Measurements from ENCODE around the gene PRCD. TPM values are rescaled to one million over a fixed set of nuclear protein-coding genes. Genes with fewer than 3 reads are reported as not detected.
A peak's percentile ranks its signal among the peaks of the same experiment; 100 is the strongest.
"Not testable (repeated sequence)": the region's sequence is repeated elsewhere in the genome, so short reads cannot be mapped to it uniquely, and the experiment has no call there.

Gene PRCD
- total and polyA plus RNA-seq, 5 experiments from 2014 or later, result 4.0 to 11.4 (median 5.3) TPM

DNA sequence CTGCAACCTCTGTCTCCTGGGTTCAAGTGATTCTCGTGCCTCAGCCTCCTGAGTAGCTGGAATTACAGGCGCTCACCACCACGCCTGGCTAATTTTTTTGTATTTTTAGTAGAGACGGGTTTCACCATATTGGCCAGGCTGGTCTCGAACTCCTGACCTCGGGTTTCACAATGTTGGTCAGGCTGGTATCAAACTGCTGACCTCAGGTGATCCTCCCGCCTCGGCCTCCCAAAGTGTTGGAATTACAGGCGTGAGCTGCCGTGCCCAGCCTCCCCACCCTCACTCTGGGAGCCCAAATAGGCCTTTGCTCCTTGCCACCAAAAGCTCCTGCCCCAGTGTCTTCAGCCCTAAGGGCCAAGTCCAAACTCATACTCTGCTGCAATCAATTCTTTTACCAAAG is 18.2 kb upstream of the PRCD start:
- Mint-ChIP-seq H3K4me1 (peaks cover 23 to 43% (median 39%) of the 10 kb centered on the region in 4 donors), H3K27ac (peak overlapping the region in 4 of 10 donors; percentile 3 to 70 (median 58))
- ATAC-seq, H3K9me3 Mint-ChIP-seq, DNase-seq, H3K36me3 Mint-ChIP-seq, H3K4me3 Mint-ChIP-seq, H3K27me3 Mint-ChIP-seq: not testable (repeated sequence)
- POLR2A ChIA-PET, result interaction anchor here (0.7 to 2.5 kb wide), 4 partner anchors 9 to 250 kb away, joined by 3 to 16 read pairs (median 5); no protein-coding TSS in a partner anchor

GRCh38 chr17:76523084-76524037 is 16.5 kb upstream of the PRCD start:
- Mint-ChIP-seq H3K9me3 (no peaks in the 10 kb centered on the region), H3K27ac (peak overlapping the region; percentile 58 to 96 (median 89)), H3K4me3 (peak overlapping the region in 9 of 10 donors; percentile 31 to 81 (median 61)), H3K4me1 (peaks cover 29 to 51% (median 37%) of the 10 kb centered on the region in 4 donors), H3K27me3 (no peaks in the 10 kb centered on the region), H3K36me3 (no peaks in the 10 kb centered on the region)
- POLR2A ChIA-PET, result interaction anchor here (0.7 to 3.7 kb wide), 9 partner anchors 8 to 867 kb away, joined by 3 to 21 read pairs (median 5); no protein-coding TSS in a partner anchor
- ATAC-seq (peak; percentile 59 to 75), DNase-seq (peak; percentile 63 to 88 (median 80))

DNA sequence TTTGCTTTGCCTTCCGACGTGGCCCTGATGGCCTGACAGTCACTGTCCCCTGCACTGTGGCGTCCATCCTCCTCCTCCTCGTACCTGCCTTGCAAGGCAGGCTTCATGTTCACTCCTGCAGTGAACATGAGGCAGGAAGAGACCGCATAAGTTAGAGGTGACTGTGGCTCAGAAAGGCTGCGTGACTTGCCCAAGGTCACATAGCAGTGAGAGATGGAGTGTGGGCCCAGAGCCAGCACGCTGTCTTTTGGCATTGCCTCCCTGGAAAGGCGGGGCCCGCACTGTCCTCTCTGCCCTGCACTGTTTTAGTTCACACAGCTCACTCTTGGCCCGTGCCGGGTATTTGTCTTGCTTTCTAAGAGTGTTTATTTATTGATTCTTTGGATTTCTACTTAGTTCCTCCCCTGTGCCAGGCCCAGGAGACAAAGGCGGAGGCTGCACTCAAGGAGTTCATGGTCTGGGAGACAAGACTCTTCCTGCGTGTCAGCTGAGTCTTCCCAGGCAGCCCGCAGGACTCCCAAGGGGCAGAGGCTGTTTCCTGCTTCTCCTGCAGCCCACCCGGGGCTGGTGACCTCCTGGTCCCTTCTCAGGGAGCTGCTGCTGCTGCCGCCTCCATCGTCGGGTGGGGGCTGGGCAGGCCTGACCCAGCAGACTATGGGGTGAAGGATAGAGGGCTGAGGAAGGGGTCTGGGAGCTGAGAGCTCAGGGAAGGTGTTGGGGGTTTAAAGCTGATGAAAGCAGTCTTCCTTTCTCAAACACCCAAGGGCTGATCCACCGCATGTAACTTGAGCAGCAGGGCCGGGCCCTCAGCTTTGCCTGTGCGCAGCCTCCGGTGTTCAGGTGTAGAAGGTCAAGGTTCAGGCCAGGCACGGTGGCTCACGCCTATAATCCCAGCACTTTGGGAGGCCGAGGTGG is 15.0 kb upstream of the PRCD start:
- POLR2A ChIA-PET, result interaction anchor here (0.6 to 3.7 kb wide), 9 partner anchors 9 to 156 kb away, joined by 3 to 21 read pairs (median 3); no protein-coding TSS in a partner anchor
- H3K36me3 Mint-ChIP-seq, result no peaks in the 10 kb centered on the region
- peak overlapping the region in 3 of 10 donors; percentile 22 to 62 (median 30) for H3K4me3 Mint-ChIP-seq
- peaks cover 28 to 52% (median 44%) of the 10 kb centered on the region in 4 donors for H3K4me1 Mint-ChIP-seq
- H3K27ac Mint-ChIP-seq, result peak overlapping the region; percentile 8 to 93 (median 86)
- ATAC-seq (no peak), DNase-seq (no peak)
- no peaks in the 10 kb centered on the region for H3K9me3 Mint-ChIP-seq
- no peaks in the 10 kb centered on the region for H3K27me3 Mint-ChIP-seq

- peaks cover 27 to 58% (median 49%) of the 10 kb centered on the region in 4 donors for H3K4me1 Mint-ChIP-seq
- not testable (repeated sequence) for H3K36me3 Mint-ChIP-seq, ATAC-seq, H3K27me3 Mint-ChIP-seq, DNase-seq, H3K4me3 Mint-ChIP-seq, H3K27ac Mint-ChIP-seq, H3K9me3 Mint-ChIP-seq
- POLR2A ChIA-PET, result interaction anchor here (0.7 to 3.7 kb wide), 10 partner anchors 10 to 156 kb away, joined by 3 to 21 read pairs (median 3); no protein-coding TSS in a partner anchor
Measured at GRCh38 chr17:76525513-76525833, 14.4 kb upstream of the PRCD start.

GRCh38 chr17:76527016-76527415 is 12.8 kb upstream of the PRCD start:
- peak in 1 of 10 donors; percentile 58 for DNase-seq

DNA sequence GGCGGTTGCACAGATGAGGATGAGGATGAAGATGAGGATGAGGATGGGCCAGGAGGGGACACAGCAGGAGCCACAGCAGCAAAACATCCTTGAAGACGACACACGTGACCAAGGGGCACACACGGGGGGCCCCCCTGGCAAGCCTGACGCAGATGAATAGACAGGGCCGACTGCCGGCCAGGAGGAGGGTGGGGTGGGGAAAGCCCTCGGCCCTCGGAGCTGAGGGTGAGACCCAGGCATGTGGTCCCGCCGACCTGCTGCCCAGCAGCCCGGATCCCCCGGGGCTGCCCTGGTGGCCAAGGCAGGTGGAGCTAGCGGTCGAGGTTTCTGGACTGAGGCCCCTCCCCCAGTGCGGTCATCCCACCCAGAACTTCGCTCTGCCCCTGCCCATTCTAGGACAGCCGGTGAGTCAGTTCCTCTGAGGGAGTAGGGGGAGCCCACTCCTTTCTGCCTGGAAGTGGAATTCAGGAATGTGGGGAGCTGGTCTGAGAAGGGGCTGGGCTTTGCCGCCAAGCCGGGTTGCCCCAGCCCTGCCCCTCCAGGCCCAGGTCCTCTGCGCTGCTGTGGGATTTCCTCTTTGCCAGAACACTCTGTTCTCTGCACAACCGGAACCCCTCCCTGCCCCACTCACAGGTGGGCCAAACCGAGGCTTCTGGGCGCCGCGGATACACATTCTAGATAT is 12.3 kb upstream of the PRCD start:
- no peaks in the 10 kb centered on the region for H3K9me3 Mint-ChIP-seq
- H3K4me3 Mint-ChIP-seq, result peak overlapping the region; percentile 72 to 89 (median 80)
- H3K4me1 Mint-ChIP-seq, result peaks cover 31 to 69% (median 60%) of the 10 kb centered on the region in 4 donors
- peak; percentile 78 to 85 for ATAC-seq
- no peaks in the 10 kb centered on the region for H3K27me3 Mint-ChIP-seq
- POLR2A ChIA-PET, result interaction anchor here (0.5 to 3.6 kb wide), 21 partner anchors 8 to 1259 kb away, joined by 3 to 46 read pairs (median 4); partner anchors contain the start of genes CYGB, JMJD6, METTL23 and PRCD
- no peaks in the 10 kb centered on the region for H3K36me3 Mint-ChIP-seq
- peak; percentile 50 to 83 (median 68) for DNase-seq
- H3K27ac Mint-ChIP-seq, result peak overlapping the region; percentile 89 to 99 (median 96)

More at GRCh38 chr17:76527016-76527415, 12.8 kb upstream of the PRCD start:
- H3K27ac Mint-ChIP-seq, result peak overlapping the region; percentile 87 to 97 (median 95)
- H3K9me3 Mint-ChIP-seq, ATAC-seq, H3K27me3 Mint-ChIP-seq, H3K36me3 Mint-ChIP-seq: not testable (repeated sequence)
- H3K4me3 Mint-ChIP-seq, result peak overlapping the region; percentile 70 to 89 (median 80)
- peaks cover 31 to 64% (median 57%) of the 10 kb centered on the region in 4 donors for H3K4me1 Mint-ChIP-seq
- POLR2A ChIA-PET, result interaction anchor here (1.0 to 3.6 kb wide), 9 partner anchors 9 to 347 kb away, joined by 3 to 46 read pairs (median 16); partner anchors contain the start of genes CYGB and PRCD

GRCh38 chr17:76528156-76528527 is 11.7 kb upstream of the PRCD start:
- H3K27ac Mint-ChIP-seq, result peak overlapping the region; percentile 89 to 99 (median 97)
- ATAC-seq (peak; percentile 52 to 70), DNase-seq (no peak)
- H3K9me3 Mint-ChIP-seq, result no peaks in the 10 kb centered on the region
- POLR2A ChIA-PET, result interaction anchor here (0.6 to 3.6 kb wide), 22 partner anchors 8 to 1260 kb away, joined by 3 to 46 read pairs (median 4); partner anchors contain the start of genes CYGB, JMJD6, METTL23 and PRCD
- H3K36me3 Mint-ChIP-seq, result no peaks in the 10 kb centered on the region
- peak overlapping the region; percentile 72 to 89 (median 80) for H3K4me3 Mint-ChIP-seq
- H3K27me3 Mint-ChIP-seq, result no peaks in the 10 kb centered on the region
- peaks cover 29 to 65% (median 58%) of the 10 kb centered on the region in 4 donors for H3K4me1 Mint-ChIP-seq

DNA sequence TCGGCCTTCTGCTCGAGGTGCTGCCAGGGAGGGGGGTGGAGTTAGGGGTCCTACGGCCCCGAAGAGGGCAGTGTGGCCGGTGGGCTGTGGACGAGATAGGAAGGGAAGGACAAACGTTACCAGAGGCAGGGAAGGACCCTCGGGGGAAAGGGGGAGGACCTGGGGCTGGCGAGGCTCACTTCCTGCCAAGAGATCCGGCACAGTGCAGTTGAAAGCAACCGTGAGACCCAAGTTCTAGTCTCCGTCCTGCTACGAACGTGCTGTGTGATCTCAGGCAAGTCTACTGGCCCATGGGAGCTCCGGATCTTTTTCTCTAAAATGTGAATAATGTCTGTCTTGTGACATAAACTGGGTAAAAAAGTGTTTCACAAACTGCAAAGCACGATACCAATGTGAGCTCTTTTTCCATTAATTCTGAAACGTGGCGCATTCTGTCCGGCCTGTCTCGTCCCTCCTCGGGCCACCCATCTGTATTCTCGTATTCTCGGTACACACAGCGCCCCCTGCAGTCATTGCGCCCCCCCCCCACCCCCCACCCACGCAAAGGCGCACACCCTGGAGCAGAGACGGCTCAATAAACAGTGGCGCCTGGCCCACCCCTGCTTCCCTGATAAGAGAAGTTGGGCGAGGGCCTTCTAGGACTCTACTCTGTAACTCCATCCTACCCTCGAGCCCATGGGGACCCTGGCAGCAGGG is 11.2 kb upstream of the PRCD start:
- Mint-ChIP-seq H3K36me3 (no peaks in the 10 kb centered on the region), H3K9me3 (no peaks in the 10 kb centered on the region), H3K27me3 (no peaks in the 10 kb centered on the region), H3K4me1 (peaks cover 24 to 60% (median 53%) of the 10 kb centered on the region in 4 donors), H3K27ac (peak overlapping the region; percentile 89 to 99 (median 97)), H3K4me3 (peak overlapping the region; percentile 72 to 89 (median 80))
- POLR2A ChIA-PET, result interaction anchor here (0.6 to 3.6 kb wide), 20 partner anchors 9 to 744 kb away, joined by 3 to 46 read pairs (median 4); partner anchors contain the start of genes CYGB, JMJD6, METTL23 and PRCD
- ATAC-seq (peak; percentile 46 to 49), DNase-seq (peak in 4 of 10 donors; percentile 29 to 54 (median 33))

DNA sequence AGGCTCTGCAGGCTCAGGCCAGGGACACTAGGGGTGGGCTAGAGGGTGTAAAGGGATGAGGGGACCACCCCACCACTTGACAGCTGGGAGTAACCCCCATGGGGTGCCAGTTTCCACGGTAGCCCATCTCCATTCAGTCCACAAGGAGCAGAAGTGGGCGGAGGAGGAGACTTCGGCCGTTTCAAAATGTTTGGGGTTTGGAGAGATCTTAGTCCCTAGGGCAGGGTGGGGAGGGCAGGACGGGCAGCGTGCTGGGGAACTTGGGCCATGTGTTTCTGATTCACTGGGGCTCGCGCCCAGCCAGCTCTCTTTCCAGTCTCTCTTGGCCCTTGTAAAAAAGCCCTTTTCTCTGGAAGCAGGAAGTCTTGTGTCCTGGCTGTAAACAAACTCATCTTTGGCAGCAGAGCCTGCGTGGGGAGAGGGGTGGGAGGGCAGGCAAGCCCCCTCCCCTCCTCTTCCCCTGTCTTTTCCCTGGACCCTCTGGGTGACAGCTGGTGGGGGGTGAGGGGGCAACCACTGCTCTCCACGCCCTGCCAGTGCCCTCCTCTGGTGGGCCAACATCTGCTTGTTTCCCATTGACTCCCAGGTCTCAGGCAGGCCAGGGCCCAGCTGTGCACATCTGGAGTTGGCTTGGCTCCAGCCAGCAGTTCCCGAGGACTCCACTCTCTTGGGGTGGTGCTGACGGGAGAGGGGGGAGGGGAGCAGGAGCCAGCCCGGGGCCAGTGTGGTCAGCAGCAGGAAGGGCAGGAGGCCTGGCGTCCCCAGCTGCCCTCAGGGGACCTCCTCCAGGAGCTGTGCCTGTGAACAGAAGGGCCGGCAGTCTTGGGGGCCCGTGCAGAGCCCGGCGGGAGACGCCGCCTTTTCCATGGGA is 10.4 kb upstream of the PRCD start:
- Mint-ChIP-seq H3K4me3 (peak overlapping the region; percentile 2 to 85 (median 73)), H3K27me3 (no peaks in the 10 kb centered on the region), H3K4me1 (peaks cover 22 to 55% (median 50%) of the 10 kb centered on the region in 4 donors), H3K27ac (peak overlapping the region; percentile 84 to 99 (median 96)), H3K36me3 (peaks cover 0 to 2% (median 0%) of the 10 kb centered on the region in 3 donors), H3K9me3 (no peaks in the 10 kb centered on the region)
- POLR2A ChIA-PET, result interaction anchor here (0.6 to 3.6 kb wide), 12 partner anchors 7 to 130 kb away, joined by 3 to 46 read pairs (median 6); partner anchors contain the start of genes CYGB and PRCD
- DNase-seq (peak in 1 of 10 donors; percentile 61), ATAC-seq (no peak)
